MV-4-11 (cell line): ENCODE measurements around the gene KCNJ14.

ENCODE experiments used
- DNase-seq: peaks from one replicate; lab custom pipeline; 2025; lab: John Stamatoyannopoulos, UW

Gene KCNJ14

DNA sequence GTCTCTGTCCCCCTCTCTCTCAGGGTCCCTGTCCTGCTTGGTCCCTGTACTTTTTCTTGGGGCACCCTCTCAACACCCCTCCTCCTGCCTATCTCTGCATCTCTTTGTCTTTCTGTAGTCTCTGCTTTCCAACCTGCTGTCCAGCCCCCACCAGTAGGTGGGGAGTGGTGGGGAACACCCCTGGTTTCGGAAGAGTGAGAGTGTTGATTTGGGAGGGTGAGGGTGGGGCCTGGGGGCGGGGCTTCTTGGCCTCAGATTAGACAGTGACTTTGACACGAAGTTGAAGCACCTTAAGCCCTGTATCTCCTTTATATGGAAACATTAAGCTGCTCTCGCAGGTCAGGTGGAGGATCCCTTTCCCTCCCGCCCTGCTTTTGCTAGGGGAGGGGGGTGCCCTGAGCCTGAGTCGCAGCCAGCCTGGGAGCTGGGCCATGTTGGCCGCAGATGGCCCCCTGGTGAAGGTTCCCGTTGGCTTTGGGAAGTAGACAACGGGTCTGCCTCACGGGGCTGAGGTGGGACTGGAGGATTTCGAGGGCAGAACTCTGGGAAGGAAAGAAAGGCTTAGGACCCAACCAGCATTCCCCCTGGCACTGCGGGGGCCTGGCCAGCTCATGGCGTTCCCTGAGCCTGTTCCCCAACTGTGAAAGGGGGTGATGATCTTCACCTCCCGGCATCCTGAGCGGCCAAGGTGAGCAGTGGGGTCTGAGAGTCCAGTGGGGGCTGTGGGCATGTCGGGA, at the start of gene KCNJ14:
TSS of gene KCNJ14 (plus strand) at position 404 of the 737 bp plus-strand sequence. CDS start 6,151 bp downstream, outside the sequence.
- DNase-seq, result no peak

GRCh38 chr19:48405850-48406249, 49.5 kb upstream of the KCNJ14 start:
- DNase-seq, result peak; percentile 81

- peak; percentile 19 for DNase-seq
Observed at GRCh38 chr19:48413879-48414587, 41.3 kb upstream of the KCNJ14 start.

DNA sequence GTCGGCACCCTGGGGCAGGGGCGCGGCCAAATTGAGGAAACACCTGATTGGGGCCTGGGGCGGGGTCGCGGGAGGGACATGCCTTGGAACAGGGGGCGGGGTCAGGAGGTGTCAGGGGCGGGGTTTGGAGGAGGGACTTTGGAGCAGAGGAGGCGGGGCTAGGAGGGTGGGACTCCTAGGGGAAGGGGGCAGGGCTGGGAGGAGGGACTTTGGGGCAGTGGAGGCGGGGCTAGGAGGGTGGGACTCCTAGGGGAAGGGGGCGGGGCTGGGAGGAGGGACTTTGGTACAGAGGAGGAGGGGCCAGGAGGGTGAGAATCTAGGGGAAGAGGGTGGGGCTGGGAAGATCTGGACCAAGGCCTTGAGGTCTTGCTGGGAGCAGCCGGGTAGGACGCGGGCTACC, 40.0 kb upstream of the KCNJ14 start:
- DNase-seq, result peak; percentile 66

GRCh38 chr19:48415806-48416221, 39.6 kb upstream of the KCNJ14 start:
- DNase-seq, result no peak

DNA sequence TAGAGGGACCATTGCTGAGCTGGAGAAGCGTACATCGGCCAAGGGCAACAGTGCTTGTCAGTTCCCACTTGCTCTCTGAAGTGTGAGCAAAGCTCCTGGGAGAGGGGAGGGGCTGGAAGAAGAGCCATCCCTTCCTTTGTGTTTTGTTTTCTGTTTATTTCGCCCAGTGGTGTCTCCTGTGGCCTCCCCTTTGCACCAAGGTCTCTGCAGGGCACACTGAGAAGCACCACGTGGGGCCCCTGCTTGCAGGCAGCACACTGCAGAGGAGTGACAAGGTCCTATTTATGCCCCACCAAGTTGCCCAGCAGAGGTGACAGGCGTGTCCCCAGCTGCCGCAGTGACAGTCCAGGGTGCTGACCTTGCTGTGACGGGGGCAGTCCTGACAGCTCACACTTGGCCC, 38.0 kb upstream of the KCNJ14 start:
- no peak for DNase-seq

DNA sequence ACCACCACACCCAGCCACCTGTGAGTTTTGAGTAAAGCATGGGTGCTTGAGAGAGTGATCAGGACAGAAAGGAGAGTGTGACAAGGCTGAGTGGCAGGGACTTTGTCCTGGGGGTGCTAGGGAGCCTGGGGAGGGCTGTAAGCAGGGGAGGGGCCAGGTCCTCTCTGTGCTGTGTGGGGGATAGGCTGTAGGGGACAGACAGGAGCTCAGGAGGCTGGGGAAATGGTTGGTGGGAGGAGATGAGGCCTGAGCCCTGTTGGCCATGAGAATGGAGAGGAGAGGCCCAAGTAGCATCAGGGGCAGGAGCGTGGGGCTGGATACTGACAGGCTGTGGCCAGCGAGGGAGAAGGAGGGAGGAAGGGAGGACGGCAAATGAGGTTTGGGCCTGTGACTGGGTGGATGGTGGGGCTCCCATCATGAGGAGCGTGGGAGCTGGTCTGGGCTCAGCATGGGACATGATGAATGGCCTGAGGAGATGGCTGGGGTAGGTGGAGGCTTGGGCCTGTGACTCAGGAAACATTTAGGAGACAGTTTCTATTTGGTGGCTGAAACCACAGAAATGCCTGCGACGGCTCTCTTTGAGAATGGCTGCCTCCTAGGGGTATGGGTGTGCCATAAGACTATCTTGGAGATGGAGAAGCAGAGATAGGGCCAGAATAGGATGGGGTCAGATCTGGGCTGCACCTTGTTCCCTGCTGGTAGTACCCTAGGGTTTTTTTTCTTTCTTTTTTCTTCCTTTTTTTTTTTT, 36.9 kb upstream of the KCNJ14 start:
- peak; percentile 88 for DNase-seq

- DNase-seq, result peak; percentile 55
Observed at GRCh38 chr19:48419158-48419920, 36.0 kb upstream of the KCNJ14 start.

- DNase-seq, result no peak
Observed at GRCh38 chr19:48421548-48421947, 33.8 kb upstream of the KCNJ14 start.

DNA sequence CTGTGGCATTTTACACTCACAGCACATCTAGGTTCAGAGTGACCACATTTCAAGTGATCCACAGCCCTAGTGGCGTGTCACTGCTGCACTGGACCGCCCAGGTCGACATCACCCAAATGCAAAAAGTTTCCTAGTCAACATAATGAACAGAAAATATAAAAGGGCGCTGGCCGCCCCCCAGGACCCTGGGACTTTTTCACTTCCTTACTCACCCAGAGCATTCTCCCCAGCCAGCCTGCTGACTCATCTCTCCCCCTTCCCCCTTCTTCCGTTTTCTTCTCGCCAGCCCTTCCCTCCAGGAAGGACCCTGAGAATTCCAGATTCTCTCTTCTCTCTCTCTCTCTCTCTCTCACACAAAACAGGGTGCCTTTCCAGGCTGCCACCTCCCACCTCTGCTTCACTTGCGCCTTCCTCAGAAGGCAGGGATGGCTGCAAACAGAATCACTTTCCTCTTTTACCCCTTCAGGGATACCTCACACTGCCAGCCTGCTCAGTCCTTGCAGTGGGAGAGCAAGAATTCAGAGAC, 30.6 kb upstream of the KCNJ14 start:
- DNase-seq, result peak; percentile 78

GRCh38 chr19:48428670-48429069, 26.7 kb upstream of the KCNJ14 start:
- DNase-seq, result no peak

DNA sequence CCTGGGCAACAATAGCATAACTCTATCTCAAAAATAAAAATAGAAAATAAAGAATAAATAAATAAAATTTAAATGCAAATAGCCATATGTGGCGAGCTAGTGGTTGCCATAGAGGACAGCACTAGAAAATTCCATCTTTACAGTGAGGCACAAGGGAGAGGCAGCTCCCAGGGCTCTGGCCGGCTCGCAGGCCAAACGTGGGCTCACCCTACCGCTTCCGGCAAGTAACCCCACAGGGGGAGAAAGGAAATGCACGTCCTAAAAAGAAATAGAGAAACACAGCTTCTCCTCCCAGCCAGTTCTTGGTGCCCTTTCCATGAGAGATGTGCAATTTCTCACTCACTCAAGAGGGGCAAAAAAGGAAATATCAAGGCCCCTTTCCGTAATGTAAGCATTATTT, 22.0 kb upstream of the KCNJ14 start:
- DNase-seq, result no peak

DNA sequence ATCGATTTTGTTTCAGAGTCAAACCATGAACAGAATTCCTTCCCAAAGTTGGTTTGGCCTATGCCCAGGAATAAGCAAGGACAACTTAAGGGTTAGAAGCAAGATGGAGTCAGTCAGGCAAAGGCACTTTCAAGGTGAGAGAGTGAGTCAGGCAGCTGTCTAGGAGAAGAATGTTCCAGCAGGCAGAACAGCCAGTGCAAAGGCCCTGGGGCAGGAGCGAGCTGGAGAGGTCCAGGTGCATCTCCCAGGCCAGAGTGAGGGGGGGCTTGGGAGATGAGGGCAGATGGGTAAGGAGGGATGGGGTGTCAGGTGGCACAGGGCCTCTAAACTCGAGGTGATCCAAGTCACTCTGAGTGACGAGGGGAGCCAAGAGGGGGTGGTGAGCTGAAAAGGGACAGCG, 18.8 kb upstream of the KCNJ14 start:
- DNase-seq, result no peak

GRCh38 chr19:48441360-48442050, 13.9 kb upstream of the KCNJ14 start:
- DNase-seq, result no peak

DNA sequence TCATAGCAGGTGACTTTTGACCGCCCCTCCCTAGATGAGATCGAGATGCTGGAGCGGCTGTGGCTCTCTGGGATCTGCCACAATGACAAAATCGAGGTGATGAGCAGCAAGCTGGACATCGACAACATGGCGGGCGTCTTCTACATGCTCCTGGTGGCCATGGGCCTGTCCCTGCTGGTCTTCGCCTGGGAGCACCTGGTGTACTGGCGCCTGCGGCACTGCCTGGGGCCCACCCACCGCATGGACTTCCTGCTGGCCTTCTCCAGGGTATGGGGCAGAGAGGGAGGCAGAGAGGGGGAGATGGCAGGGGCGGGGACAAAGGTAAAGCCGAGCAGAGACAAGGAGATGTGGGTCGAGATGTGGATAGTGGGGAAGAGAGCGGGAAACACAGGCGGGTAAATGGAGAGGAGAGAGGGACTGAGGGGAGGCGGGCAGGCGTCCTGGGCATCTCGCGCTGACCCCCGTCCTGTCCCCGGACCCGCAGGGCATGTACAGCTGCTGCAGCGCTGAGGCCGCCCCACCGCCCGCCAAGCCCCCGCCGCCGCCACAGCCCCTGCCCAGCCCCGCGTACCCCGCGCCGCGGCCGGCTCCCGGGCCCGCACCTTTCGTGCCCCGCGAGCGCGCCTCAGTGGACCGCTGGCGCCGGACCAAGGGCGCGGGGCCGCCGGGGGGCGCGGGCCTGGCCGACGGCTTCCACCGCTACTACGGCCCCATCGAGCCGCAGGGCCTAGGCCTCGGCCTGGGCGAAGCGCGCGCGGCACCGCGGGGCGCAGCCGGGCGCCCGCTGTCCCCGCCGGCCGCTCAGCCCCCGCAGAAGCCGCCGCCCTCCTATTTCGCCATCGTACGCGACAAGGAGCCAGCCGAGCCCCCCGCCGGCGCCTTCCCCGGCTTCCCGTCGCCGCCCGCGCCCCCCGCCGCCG, 13.0 kb upstream of the KCNJ14 start:
- DNase-seq, result no peak

DNA sequence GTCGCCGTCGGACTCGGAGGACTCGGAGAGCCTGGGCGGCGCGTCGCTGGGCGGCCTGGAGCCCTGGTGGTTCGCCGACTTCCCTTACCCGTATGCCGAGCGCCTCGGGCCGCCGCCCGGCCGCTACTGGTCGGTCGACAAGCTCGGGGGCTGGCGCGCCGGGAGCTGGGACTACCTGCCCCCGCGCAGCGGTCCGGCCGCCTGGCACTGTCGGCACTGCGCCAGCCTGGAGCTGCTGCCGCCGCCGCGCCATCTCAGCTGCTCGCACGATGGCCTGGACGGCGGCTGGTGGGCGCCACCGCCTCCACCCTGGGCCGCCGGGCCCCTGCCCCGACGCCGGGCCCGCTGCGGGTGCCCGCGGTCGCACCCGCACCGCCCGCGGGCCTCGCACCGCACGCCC, 12.1 kb upstream of the KCNJ14 start:
- DNase-seq, result no peak

GRCh38 chr19:48443731-48444128, 11.6 kb upstream of the KCNJ14 start:
- DNase-seq, result no peak

DNA sequence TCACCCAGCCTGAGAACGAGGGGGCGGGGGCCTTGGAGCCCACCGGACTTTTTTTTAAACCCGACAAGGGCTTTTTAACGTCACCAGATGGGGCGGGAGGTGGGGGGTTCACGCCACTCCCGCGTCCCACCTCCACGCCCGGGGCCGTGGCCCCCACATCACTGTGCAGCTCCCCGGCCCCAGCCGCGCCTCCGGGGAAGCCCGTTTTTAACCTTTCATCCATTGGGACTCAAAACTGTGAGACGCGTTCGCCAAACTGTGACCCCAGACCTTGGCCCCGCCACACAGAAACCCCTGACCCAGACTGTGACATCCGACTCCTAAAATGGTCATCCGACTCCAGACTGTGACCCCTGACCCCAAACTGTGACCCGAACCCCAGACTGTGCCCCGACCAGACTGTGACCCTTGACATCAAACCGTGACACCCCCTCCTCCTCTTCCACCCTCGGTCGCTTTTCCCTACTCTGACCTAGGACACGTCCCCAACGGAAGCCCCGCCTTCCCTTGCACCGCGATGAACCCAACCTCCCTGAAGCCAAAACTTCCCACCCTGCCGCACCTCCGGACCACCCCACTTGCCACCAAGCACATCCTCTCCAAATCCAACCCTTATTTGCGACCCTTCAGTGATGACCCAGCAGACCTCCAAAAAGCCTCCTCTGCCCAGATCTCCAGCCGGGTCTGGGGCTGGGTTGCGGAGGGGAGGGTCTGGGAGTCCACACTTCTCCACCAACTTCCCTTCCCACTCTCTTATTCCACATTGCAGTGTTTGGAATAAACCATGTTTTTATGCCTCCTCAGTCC, 11.0 kb upstream of the KCNJ14 start:
- DNase-seq, result no peak

DNA sequence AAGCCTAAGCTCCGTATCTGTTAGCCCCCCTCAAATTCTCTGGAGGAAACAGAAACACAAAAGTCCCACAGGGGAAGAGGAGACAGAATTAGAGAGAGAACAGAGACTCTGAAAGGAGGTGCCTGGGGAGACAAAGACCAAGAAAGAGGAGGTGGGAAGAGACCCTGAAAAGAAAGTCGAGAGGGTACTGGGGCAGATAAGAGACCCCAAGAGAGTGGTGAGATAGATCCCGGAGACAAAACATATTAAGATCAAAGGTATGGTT, 10.5 kb upstream of the KCNJ14 start:
- no peak for DNase-seq

DNA sequence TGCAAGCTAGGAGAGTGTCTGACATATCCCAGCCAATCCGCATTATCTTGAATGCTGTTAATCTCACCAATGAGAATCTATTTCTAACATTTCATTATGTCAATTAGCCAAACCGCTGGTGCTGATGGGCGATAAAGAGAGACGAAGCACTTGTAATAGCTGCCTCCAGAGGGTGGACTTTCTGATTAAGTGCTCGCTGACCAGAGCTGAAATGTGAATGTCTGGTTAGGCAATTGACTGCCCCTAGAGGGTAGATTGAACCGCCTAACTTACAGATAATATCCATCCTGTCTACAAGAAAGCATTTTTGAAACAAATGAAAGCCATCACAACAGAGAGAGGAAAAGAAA, 10.1 kb upstream of the KCNJ14 start:
- DNase-seq, result peak; percentile 88
